Memory B cell (primary cell): ENCODE results near the gene UBE2F.
"Not testable (repeated sequence)": the region's sequence is repeated elsewhere in the genome, so short reads cannot be mapped to it uniquely, and the experiment has no call there.

ENCODE experiments used
- ATAC-seq: fragments of 150-1000 bp; cut with Tn5 transposase; 2 replicates; pipeline ENCODE4 v1.10.0; 2021; ENCODE audit warnings: low read depth, mild to moderate bottlenecking, moderate library complexity
- DNase-seq, 2 donors: peaks; one replicate each; pipeline ENCODE4 v3.0.0; 2022; ENCODE audit warnings: low spot score in 2 of 2
- H3K27ac Mint-ChIP-seq: one replicate; pipeline ENCODE4 v1.8.0; 2022; ENCODE audit warnings: mild to moderate bottlenecking, moderate library complexity, mixed read lengths
- H3K27me3 Mint-ChIP-seq: one replicate; pipeline ENCODE4 v1.8.0; 2022; ENCODE audit warnings: mixed read lengths
- H3K36me3 Mint-ChIP-seq: one replicate; pipeline ENCODE4 v1.8.0; 2022; ENCODE audit warnings: mild to moderate bottlenecking, mixed read lengths
- H3K4me1 Mint-ChIP-seq: one replicate; pipeline ENCODE4 v1.8.0; 2022; ENCODE audit warnings: mixed read lengths
- H3K4me3 Mint-ChIP-seq: one replicate; pipeline ENCODE4 v1.8.0; 2022; ENCODE audit warnings: mild to moderate bottlenecking, moderate library complexity, mixed read lengths
- H3K9me3 Mint-ChIP-seq: one replicate; pipeline ENCODE4 v1.8.0; 2022; ENCODE audit warnings: mixed read lengths

UBE2F gene

GRCh38 chr2:237961637-237962036, 5.2 kb upstream of the UBE2F start:
- no peak overlapping the region for H3K27ac Mint-ChIP-seq
- no peak overlapping the region for H3K4me3 Mint-ChIP-seq
- peaks cover 4% of the 10 kb centered on the region for H3K9me3 Mint-ChIP-seq
- DNase-seq: no peak
- peaks cover 3% of the 10 kb centered on the region for H3K4me1 Mint-ChIP-seq
- H3K27me3 Mint-ChIP-seq: peaks cover 5% of the 10 kb centered on the region
- H3K36me3 Mint-ChIP-seq: peaks cover 2% of the 10 kb centered on the region
- ATAC-seq: no peak

GRCh38 chr2:237962432-237963084, 4.3 kb upstream of the UBE2F start:
- no peak overlapping the region for H3K4me3 Mint-ChIP-seq
- peaks cover 3% of the 10 kb centered on the region for H3K27me3 Mint-ChIP-seq
- ATAC-seq (no peak), DNase-seq (no peak)
- no peaks in the 10 kb centered on the region for H3K36me3 Mint-ChIP-seq
- H3K4me1 Mint-ChIP-seq: no peaks in the 10 kb centered on the region
- H3K27ac Mint-ChIP-seq: no peak overlapping the region
- peaks cover 4% of the 10 kb centered on the region for H3K9me3 Mint-ChIP-seq

GRCh38 chr2:237963490-237963991, 3.3 kb upstream of the UBE2F start:
- H3K4me3 Mint-ChIP-seq, ATAC-seq, H3K27ac Mint-ChIP-seq, H3K36me3 Mint-ChIP-seq, H3K4me1 Mint-ChIP-seq, H3K9me3 Mint-ChIP-seq, H3K27me3 Mint-ChIP-seq, DNase-seq: not testable (repeated sequence)

- Mint-ChIP-seq H3K4me1 (peaks cover 16% of the 10 kb centered on the region), H3K27me3 (peaks cover 1% of the 10 kb centered on the region), H3K4me3 (no peak overlapping the region), H3K9me3 (peaks cover 4% of the 10 kb centered on the region), H3K36me3 (no peaks in the 10 kb centered on the region), H3K27ac (no peak overlapping the region)
- ATAC-seq: no peak
- no peak for DNase-seq
Observed at GRCh38 chr2:237964194-237964577, 2.6 kb upstream of the UBE2F start.

- no peak for ATAC-seq
- no peak for DNase-seq
- Mint-ChIP-seq H3K27me3 (no peaks in the 10 kb centered on the region), H3K9me3 (peaks cover 4% of the 10 kb centered on the region), H3K4me3 (peak overlapping the region; percentile 59), H3K27ac (no peak overlapping the region), H3K36me3 (no peaks in the 10 kb centered on the region), H3K4me1 (peaks cover 20% of the 10 kb centered on the region)
Observed at GRCh38 chr2:237964578-237965404, 2.0 kb upstream of the UBE2F start.

GRCh38 chr2:237965844-237966243, 970 bp upstream of the UBE2F start:
- H3K27ac Mint-ChIP-seq, H3K36me3 Mint-ChIP-seq, ATAC-seq, DNase-seq, H3K9me3 Mint-ChIP-seq, H3K27me3 Mint-ChIP-seq: not testable (repeated sequence)
- Mint-ChIP-seq H3K4me3 (peak overlapping the region; percentile 83), H3K4me1 (peaks cover 20% of the 10 kb centered on the region)

- no peaks in the 10 kb centered on the region for H3K36me3 Mint-ChIP-seq
- peaks cover 4% of the 10 kb centered on the region for H3K9me3 Mint-ChIP-seq
- peak overlapping the region; percentile 83 for H3K4me3 Mint-ChIP-seq
- H3K27ac Mint-ChIP-seq: no peak overlapping the region
- peaks cover 20% of the 10 kb centered on the region for H3K4me1 Mint-ChIP-seq
- DNase-seq (peak in 1 of 2 donors; percentile 20), ATAC-seq (no peak)
- no peaks in the 10 kb centered on the region for H3K27me3 Mint-ChIP-seq
Observed at GRCh38 chr2:237966250-237966564, 607 bp upstream of the UBE2F start.

GRCh38 chr2:237967463-237967951, 693 bp downstream of the UBE2F start:
- DNase-seq: peak in 1 of 2 donors; percentile 22

GRCh38 chr2:237968048-237968862, 1.4 kb downstream of the UBE2F start:
- Mint-ChIP-seq H3K27ac (peak overlapping the region; percentile 64), H3K27me3 (no peaks in the 10 kb centered on the region), H3K36me3 (peaks cover under 1% of the 10 kb centered on the region), H3K4me3 (peak overlapping the region; percentile 76), H3K4me1 (peaks cover 22% of the 10 kb centered on the region), H3K9me3 (no peaks in the 10 kb centered on the region)
- ATAC-seq: peak; percentile 66
- DNase-seq: peak; percentile 39 to 63

More at GRCh38 chr2:237967463-237967951, 693 bp downstream of the UBE2F start:
- H3K9me3 Mint-ChIP-seq: peaks cover 2% of the 10 kb centered on the region
- H3K36me3 Mint-ChIP-seq: no peaks in the 10 kb centered on the region
- no peak for ATAC-seq
- peak overlapping the region; percentile 76 for H3K4me3 Mint-ChIP-seq
- no peaks in the 10 kb centered on the region for H3K27me3 Mint-ChIP-seq
- H3K4me1 Mint-ChIP-seq: peaks cover 22% of the 10 kb centered on the region
- H3K27ac Mint-ChIP-seq: peak overlapping the region; percentile 64

GRCh38 chr2:237971661-237972060, 4.8 kb downstream of the UBE2F start:
- Mint-ChIP-seq H3K4me3 (no peak overlapping the region), H3K27ac (no peak overlapping the region), H3K27me3 (no peaks in the 10 kb centered on the region), H3K36me3 (peaks cover 9% of the 10 kb centered on the region), H3K9me3 (no peaks in the 10 kb centered on the region), H3K4me1 (peaks cover 22% of the 10 kb centered on the region)
- DNase-seq (no peak), ATAC-seq (no peak)

GRCh38 chr2:237972211-237972610, 5.4 kb downstream of the UBE2F start:
- Mint-ChIP-seq H3K36me3 (peaks cover 9% of the 10 kb centered on the region), H3K27ac (no peak overlapping the region), H3K9me3 (no peaks in the 10 kb centered on the region), H3K27me3 (no peaks in the 10 kb centered on the region), H3K4me1 (peaks cover 24% of the 10 kb centered on the region), H3K4me3 (no peak overlapping the region)
- DNase-seq: no peak
- no peak for ATAC-seq

GRCh38 chr2:237972936-237973335, 6.1 kb downstream of the UBE2F start:
- Mint-ChIP-seq H3K9me3 (no peaks in the 10 kb centered on the region), H3K4me1 (peaks cover 27% of the 10 kb centered on the region), H3K4me3 (no peak overlapping the region), H3K27me3 (no peaks in the 10 kb centered on the region), H3K27ac (no peak overlapping the region), H3K36me3 (peaks cover 11% of the 10 kb centered on the region)
- ATAC-seq (no peak), DNase-seq (no peak)

GRCh38 chr2:237977380-237977779, 10.6 kb downstream of the UBE2F start:
- Mint-ChIP-seq H3K4me3 (peak overlapping the region; percentile 12), H3K27me3 (no peaks in the 10 kb centered on the region), H3K27ac (no peak overlapping the region), H3K9me3 (no peaks in the 10 kb centered on the region), H3K36me3 (peaks cover 14% of the 10 kb centered on the region), H3K4me1 (peaks cover 24% of the 10 kb centered on the region)
- DNase-seq (no peak), ATAC-seq (no peak)
